ENCODE data around the gene LRMDA. TPM values are rescaled to one million over a fixed set of nuclear protein-coding genes. Genes with fewer than 3 reads are reported as not detected.

The LRMDA gene
- total and polyA plus RNA-seq, 2 of the 13 experiments (the other 11 are each of a cell fraction or from before 2014, with no cell fraction given): 13.4 to 22.0 TPM

DNA sequence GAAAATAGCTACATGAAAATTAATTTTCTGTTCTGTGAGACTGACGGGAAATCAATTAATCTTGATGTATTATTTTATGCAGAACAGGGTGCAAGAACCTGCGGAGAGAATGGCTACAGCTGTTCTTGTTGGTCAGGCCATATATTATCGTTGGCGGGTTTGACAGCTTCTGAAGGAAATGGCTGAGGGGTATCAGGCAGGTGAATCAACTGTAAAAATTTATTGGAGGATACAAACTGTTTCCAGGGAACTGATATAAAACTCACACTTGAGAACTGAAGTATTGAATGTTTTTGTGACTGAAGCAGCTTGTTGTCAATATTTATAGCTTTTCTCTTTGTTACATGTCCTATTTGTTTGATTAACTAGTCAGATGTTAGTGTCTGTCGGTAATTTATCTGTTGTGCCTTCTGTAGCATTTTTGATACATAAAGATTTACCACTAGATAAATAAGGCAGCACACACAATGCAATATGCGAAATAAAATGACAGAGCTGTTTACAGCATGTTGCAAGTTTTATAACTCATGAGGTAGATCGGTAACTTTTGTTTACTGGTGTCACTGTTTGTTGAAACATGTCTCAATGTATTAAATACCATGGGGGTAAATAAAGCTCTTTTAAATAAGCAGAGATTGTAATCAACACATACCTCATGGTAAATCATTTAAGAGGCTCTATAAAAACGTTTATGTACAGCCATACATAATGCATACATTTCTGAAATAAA, 308.2 kb downstream of the LRMDA start:
- intact Hi-C loops (cut with micrococcal nuclease; ENCODE audit: unreplicated experiment): no loop called here
- no TSS peak for BruUV-seq (replicated peaks)
- POLR2A ChIA-PET: interaction anchor here (1.0 kb wide), 1 partner anchor 338 kb away, joined by 3 read pairs; the partner anchor contains the start of gene ZNF503
- no peak for TF ChIP-seq ZNF646 (CRISPR knock-in tag; IDR thresholded peaks at IDR 0.05)
- no peak for TF ChIP-seq ATF7 (IDR thresholded peaks at IDR 0.05)
- TF ChIP-seq ATF7 (CRISPR knock-in tag; IDR thresholded peaks at IDR 0.05): no peak
- no peak for TF ChIP-seq HNRNPK (IDR thresholded peaks at IDR 0.05; ENCODE audit: low read depth, low read length, poor library complexity, severe bottlenecking)
- TF ChIP-seq, protein P1, sequence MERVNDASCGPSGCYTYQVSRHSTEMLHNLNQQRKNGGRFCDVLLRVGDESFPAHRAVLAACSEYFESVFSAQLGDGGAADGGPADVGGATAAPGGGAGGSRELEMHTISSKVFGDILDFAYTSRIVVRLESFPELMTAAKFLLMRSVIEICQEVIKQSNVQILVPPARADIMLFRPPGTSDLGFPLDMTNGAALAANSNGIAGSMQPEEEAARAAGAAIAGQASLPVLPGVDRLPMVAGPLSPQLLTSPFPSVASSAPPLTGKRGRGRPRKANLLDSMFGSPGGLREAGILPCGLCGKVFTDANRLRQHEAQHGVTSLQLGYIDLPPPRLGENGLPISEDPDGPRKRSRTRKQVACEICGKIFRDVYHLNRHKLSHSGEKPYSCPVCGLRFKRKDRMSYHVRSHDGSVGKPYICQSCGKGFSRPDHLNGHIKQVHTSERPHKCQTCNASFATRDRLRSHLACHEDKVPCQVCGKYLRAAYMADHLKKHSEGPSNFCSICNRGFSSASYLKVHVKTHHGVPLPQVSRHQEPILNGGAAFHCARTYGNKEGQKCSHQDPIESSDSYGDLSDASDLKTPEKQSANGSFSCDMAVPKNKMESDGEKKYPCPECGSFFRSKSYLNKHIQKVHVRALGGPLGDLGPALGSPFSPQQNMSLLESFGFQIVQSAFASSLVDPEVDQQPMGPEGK (CRISPR knock-in tag; IDR thresholded peaks at IDR 0.05): no peak
- no peak for TF ChIP-seq ZNF597 (CRISPR knock-in tag; IDR thresholded peaks at IDR 0.05)
- TF ChIP-seq, protein P2, sequence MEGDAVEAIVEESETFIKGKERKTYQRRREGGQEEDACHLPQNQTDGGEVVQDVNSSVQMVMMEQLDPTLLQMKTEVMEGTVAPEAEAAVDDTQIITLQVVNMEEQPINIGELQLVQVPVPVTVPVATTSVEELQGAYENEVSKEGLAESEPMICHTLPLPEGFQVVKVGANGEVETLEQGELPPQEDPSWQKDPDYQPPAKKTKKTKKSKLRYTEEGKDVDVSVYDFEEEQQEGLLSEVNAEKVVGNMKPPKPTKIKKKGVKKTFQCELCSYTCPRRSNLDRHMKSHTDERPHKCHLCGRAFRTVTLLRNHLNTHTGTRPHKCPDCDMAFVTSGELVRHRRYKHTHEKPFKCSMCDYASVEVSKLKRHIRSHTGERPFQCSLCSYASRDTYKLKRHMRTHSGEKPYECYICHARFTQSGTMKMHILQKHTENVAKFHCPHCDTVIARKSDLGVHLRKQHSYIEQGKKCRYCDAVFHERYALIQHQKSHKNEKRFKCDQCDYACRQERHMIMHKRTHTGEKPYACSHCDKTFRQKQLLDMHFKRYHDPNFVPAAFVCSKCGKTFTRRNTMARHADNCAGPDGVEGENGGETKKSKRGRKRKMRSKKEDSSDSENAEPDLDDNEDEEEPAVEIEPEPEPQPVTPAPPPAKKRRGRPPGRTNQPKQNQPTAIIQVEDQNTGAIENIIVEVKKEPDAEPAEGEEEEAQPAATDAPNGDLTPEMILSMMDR (CRISPR knock-in tag; IDR thresholded peaks at IDR 0.05): no peak
- no peak for TF ChIP-seq ZNF296 (CRISPR knock-in tag; conservative IDR thresholded peaks at IDR 0.05)
- no peak for TF ChIP-seq AGO2 (optimal IDR thresholded peaks at IDR 0.05; ENCODE audit: low read depth, low read length)
- no peak for TF ChIP-seq ZFP41 (CRISPR knock-in tag; IDR thresholded peaks at IDR 0.05; ENCODE audit: borderline replicate concordance)

More for the DNA sequence above, 308.2 kb downstream of the LRMDA start:
- 84% methylated on average over 8 of the region's 8 CpGs for WGBS (ENCODE audit: low lambda C conversion rate)
- H3K36me3 ChIP-seq (replicated peaks in 1 of 2; ENCODE audit: control insufficient read depth in 1 of 2, insufficient read depth in 2 of 2, low read length in 2 of 2): no peaks in the 10 kb centered on the region
- FAIRE-seq (no peak), ATAC-seq (no peak), DNase-seq (ENCODE audit: low spot score) (no peak)
- no peaks in the 10 kb centered on the region for H3K27me3 ChIP-seq (ENCODE audit: control insufficient read depth in 1 of 2, insufficient read depth in 2 of 2, low read length in 2 of 2)
- H3K27ac ChIP-seq (ENCODE audit: extremely low read length, insufficient read depth, low read length): no peak overlapping the region
- H4K20me1 ChIP-seq (ENCODE audit: insufficient read depth, low read length): no peaks in the 10 kb centered on the region
- peaks cover 48% of the 10 kb centered on the region for H3K4me1 ChIP-seq (ENCODE audit: insufficient read depth, low read length)
- H3K9ac ChIP-seq (ENCODE audit: insufficient read depth, low read depth, low read length): no peak overlapping the region
- CTCF ChIA-PET (ENCODE audit: low intra/inter-chr PET ratio, low total read pairs): no interaction called here
- no peaks in the 10 kb centered on the region for H3K9me3 ChIP-seq (ENCODE audit: low read length)
- H3K4me2 ChIP-seq (ENCODE audit: low read depth, low read length): no peak overlapping the region
- in situ Hi-C loops (cut with HindIII; ENCODE audit: extremely low pct_ligation_motif_present, low pct_unique_long_range_greater_than_20kb): no loop called here
- no peak overlapping the region for H2AFZ ChIP-seq (ENCODE audit: low read length)
- no peak overlapping the region for H3K4me3 ChIP-seq (replicated peaks in 1 of 3; ENCODE audit: insufficient read depth in 1 of 3, low read depth in 2 of 3, low read length in 3 of 3)
- H3K79me2 ChIP-seq (ENCODE audit: insufficient read depth, low read length): no peaks in the 10 kb centered on the region

Data from HepG2 (cell line).